Stomach (tissue), 9 donors: ENCODE data around the gene GATA3. TPM values are rescaled to one million over a fixed set of nuclear protein-coding genes. Genes with fewer than 3 reads are reported as not detected.
A peak's percentile ranks its signal among the peaks of the same experiment; 100 is the strongest.

ENCODE experiments used
- DNase-seq, 2 donors: peaks; one replicate each; pipeline versions ENCODE4 v3.0.0 to v3.0.0-alpha.2; 2013 to 2019
- H3K27ac ChIP-seq, 5 donors: fragments of 200-600 bp in 4 of 5; sonication (generic) in 4 of 5; one replicate each; pipeline ENCODE4 v1.5.1; 2013 to 2019; ENCODE audit warnings: mild to moderate bottlenecking in 1 of 5, moderate library complexity in 1 of 5
- H3K27me3 ChIP-seq, 3 donors: fragments of 200-600 bp; sonication (generic); one replicate each; pipeline ENCODE4 v1.5.1; 2017 to 2019; ENCODE audit warnings: mixed run types in 1 of 3
- H3K36me3 ChIP-seq, 4 donors: fragments of 200-600 bp; sonication (generic); 1 replicate in 3 of 4; 2 replicates in 1 of 4; pipeline ENCODE4 v1.5.1; 2016 to 2019
- H3K4me1 ChIP-seq, 4 donors: fragments of 200-600 bp; sonication (generic); one replicate each; pipeline ENCODE4 v1.5.1; 2016 to 2019
- H3K4me3 ChIP-seq, 4 donors: fragments of 200-600 bp; sonication (generic) in 3 of 4; one replicate each; pipeline ENCODE4 v1.5.1; 2016 to 2019; ENCODE audit warnings: mild to moderate bottlenecking in 1 of 4
- H3K9me3 ChIP-seq, 4 donors: fragments of 200-600 bp; sonication (generic); one replicate each; pipeline ENCODE4 v1.5.1; 2016 to 2019
- CTCF ChIP-seq, 7 experiments: fragments of 450-650 bp in 4 of 7; fragments of 200-600 bp in 3 of 7; sonication (generic) in 3 of 7; IDR thresholded peaks; one replicate each; pipeline ENCODE4 v1.5.1; 2016 to 2019; ENCODE audit warnings: antibody characterized with exemption in 7 of 7, control low read depth in 2 of 7, mild to moderate bottlenecking in 1 of 7
- EP300 ChIP-seq: sonication (generic); formaldehyde crosslinking; IDR thresholded peaks from one replicate; pipeline ENCODE4 v1.6.1; 2017; ENCODE audit warnings: antibody characterized with exemption
- POLR2A ChIP-seq, 4 donors: fragments of 450-650 bp; IDR thresholded peaks; one replicate each; pipeline ENCODE4 v1.6.1; 2016; ENCODE audit warnings: antibody characterized with exemption in 4 of 4, control low read depth in 2 of 4, mild to moderate bottlenecking in 1 of 4, moderate library complexity in 1 of 4
- POLR2AphosphoS5 ChIP-seq, 3 donors: sonication (generic); formaldehyde crosslinking; IDR thresholded peaks; one replicate each; pipeline ENCODE4 v1.6.1; 2016; ENCODE audit warnings: antibody characterized with exemption in 3 of 3
- WGBS, 5 donors: extraction: QIAGEN DNeasy Blood & Tissue Kit in 3 of 5; methylation state at CpG; one replicate each; pipeline versions ENCODE4 v1.1.5 to v1.1.7; 2013 to 2018; 5-methylcytosine and 5-hydroxymethylcytosine counted together
- intact Hi-C: fragments of 100-400 bp; cut with DNase I; formaldehyde crosslinking; loops from one replicate; pipeline ENCODE4 v1.15.1; 2023; ENCODE audit warnings: low total_unique reads
- polyA plus RNA-seq, 3 donors: library from polyadenylated mRNA; stranded (reverse); fragments of 200-250 nt; gene quantifications; one replicate each; pipeline ENCODE4 v1.2.3, GENCODE V29; 2013
- total RNA-seq, 5 donors: library from RNA; depleted of rRNA; stranded (reverse); fragments of >200 nt; gene quantifications; one replicate each; pipeline versions ENCODE4 v1.1.0 to v1.2.3, GENCODE V29; 2014 to 2016
- donor health status: healthy with polysubstance abuse.
- donor health status: Bipolar disorder and iron deficiency.
- donor health status: healthy.

The GATA3 gene
- total and polyA plus RNA-seq, 8 donors = 0.12 to 1.2 (median 0.18) TPM; not detected in 2

GRCh38 chr10:8056871-8057331 is 2.4 kb downstream of the GATA3 start:
- TF ChIP-seq EP300 = no peak
- TF ChIP-seq CTCF (IDR thresholded peaks at IDR 0.05) = no peak
- TF ChIP-seq POLR2A (IDR thresholded peaks at IDR 0.05) = no peak
- TF ChIP-seq POLR2AphosphoS5 (IDR thresholded peaks at IDR 0.05) = no peak
- Histone ChIP-seq H3K27me3 (peaks cover 32 to 99% (median 62%) of the 10 kb centered on the region in 3 donors), H3K4me3 (peak overlapping the region; percentile 1 to 68 (median 50)), H3K4me1 (peaks cover 34 to 42% (median 39%) of the 10 kb centered on the region in 4 donors), H3K27ac (peak overlapping the region in 3 of 5 donors; percentile 51 to 58 (median 54)), H3K9me3 (no peaks in the 10 kb centered on the region), H3K36me3 (no peaks in the 10 kb centered on the region)
- DNase-seq = peak in 1 of 2 donors; percentile 26
- 47 to 73% (median 65%) methylated on average over 13 of the region's 13 CpGs for whole genome bisulfite sequencing, 5 donors
- intact Hi-C loops = no loop called here

- Histone ChIP-seq H3K4me1 (peaks cover 28 to 34% (median 31%) of the 10 kb centered on the region in 4 donors), H3K9me3 (no peaks in the 10 kb centered on the region), H3K27ac (no peak overlapping the region), H3K27me3 (peaks cover 24 to 99% (median 54%) of the 10 kb centered on the region in 3 donors), H3K4me3 (no peak overlapping the region), H3K36me3 (no peaks in the 10 kb centered on the region)
- no peak for TF ChIP-seq POLR2AphosphoS5 (IDR thresholded peaks at IDR 0.05)
- TF ChIP-seq EP300 = no peak
- no peak for TF ChIP-seq CTCF (IDR thresholded peaks at IDR 0.05)
- WGBS, 5 donors = 70 to 77% (median 74%) methylated on average over 9 to 15 of the region's 15 CpGs
- DNase-seq = no peak
- intact Hi-C loops = no loop called here
Observed at GRCh38 chr10:8057636-8058273, 3.3 kb downstream of the GATA3 start.

DNA sequence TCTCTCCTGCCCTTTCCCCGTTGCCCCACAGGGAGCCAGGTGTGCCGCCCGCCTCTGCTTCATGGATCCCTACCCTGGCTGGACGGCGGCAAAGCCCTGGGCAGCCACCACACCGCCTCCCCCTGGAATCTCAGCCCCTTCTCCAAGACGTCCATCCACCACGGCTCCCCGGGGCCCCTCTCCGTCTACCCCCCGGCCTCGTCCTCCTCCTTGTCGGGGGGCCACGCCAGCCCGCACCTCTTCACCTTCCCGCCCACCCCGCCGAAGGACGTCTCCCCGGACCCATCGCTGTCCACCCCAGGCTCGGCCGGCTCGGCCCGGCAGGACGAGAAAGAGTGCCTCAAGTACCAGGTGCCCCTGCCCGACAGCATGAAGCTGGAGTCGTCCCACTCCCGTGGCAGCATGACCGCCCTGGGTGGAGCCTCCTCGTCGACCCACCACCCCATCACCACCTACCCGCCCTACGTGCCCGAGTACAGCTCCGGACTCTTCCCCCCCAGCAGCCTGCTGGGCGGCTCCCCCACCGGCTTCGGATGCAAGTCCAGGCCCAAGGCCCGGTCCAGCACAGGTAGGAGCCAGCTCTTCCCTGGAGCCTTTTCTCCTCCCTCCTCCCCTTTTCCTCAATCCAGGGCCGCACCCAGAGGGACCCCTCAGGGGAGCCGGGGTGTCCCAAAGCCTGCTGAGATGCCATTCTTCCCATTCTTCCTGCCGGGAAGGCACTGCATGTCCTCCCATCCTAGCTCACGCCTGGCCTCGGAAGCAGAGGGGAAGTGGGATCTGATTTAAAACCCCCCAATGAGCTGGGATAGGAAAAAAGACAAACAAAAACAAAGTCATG is 4.0 kb downstream of the GATA3 start:
- H3K4me3 ChIP-seq = no peak overlapping the region
- intact Hi-C loops = no loop called here
- 68 to 82% (median 73%) methylated on average over 34 to 45 of the region's 45 CpGs for WGBS, 5 donors
- no peak for TF ChIP-seq CTCF (IDR thresholded peaks at IDR 0.05)
- no peak for TF ChIP-seq POLR2AphosphoS5 (IDR thresholded peaks at IDR 0.05)
- no peak for TF ChIP-seq POLR2A (IDR thresholded peaks at IDR 0.05)
- TF ChIP-seq EP300 = no peak
- H3K9me3 ChIP-seq = no peaks in the 10 kb centered on the region
- peaks cover 21 to 26% (median 24%) of the 10 kb centered on the region in 4 donors for H3K4me1 ChIP-seq
- no peak overlapping the region for H3K27ac ChIP-seq
- no peaks in the 10 kb centered on the region for H3K36me3 ChIP-seq
- no peak for DNase-seq
- peaks cover 17 to 99% (median 47%) of the 10 kb centered on the region in 3 donors for H3K27me3 ChIP-seq

- no peak for DNase-seq
- intact Hi-C loops = no loop called here
- peaks cover 12 to 18% (median 15%) of the 10 kb centered on the region in 4 donors for H3K4me1 ChIP-seq
- no peak overlapping the region for H3K4me3 ChIP-seq
- H3K27me3 ChIP-seq = peaks cover 16 to 99% (median 43%) of the 10 kb centered on the region in 3 donors
- H3K27ac ChIP-seq = peak overlapping the region in 1 of 5 donors; percentile 14
- no peaks in the 10 kb centered on the region for H3K36me3 ChIP-seq
- no peak for TF ChIP-seq POLR2AphosphoS5 (IDR thresholded peaks at IDR 0.05)
- TF ChIP-seq CTCF (IDR thresholded peaks at IDR 0.05) = no peak
- no peak for TF ChIP-seq EP300
- TF ChIP-seq POLR2A (IDR thresholded peaks at IDR 0.05) = no peak
- 61 to 74% (median 62%) methylated on average over 16 of the region's 16 CpGs for WGBS, 5 donors
- no peaks in the 10 kb centered on the region for H3K9me3 ChIP-seq
Observed at GRCh38 chr10:8059191-8059936, 4.9 kb downstream of the GATA3 start.
